Glutamatergic neuron (in vitro differentiated cells): Measurements from ENCODE around the gene FOXJ2. TPM values are rescaled to one million over a fixed set of nuclear protein-coding genes. Genes with fewer than 3 reads are reported as not detected.
A peak's percentile ranks its signal among the peaks of the same experiment; 100 is the strongest.
"Not testable (repeated sequence)": the region's sequence is repeated elsewhere in the genome, so short reads cannot be mapped to it uniquely, and the experiment has no call there.

Experiments used
- DNase-seq: peaks from one replicate; pipeline ENCODE4 v3.0.0; 2022
- H3K27ac Mint-ChIP-seq: one replicate; pipeline ENCODE4 v1.8.0; 2020; ENCODE audit warnings: mild to moderate bottlenecking, mixed read lengths, inconsistent platforms; ENCODE audit not compliant: unreplicated experiment
- H3K27me3 Mint-ChIP-seq: one replicate; pipeline ENCODE4 v1.8.0; 2020; ENCODE audit warnings: mild to moderate bottlenecking, moderate library complexity, mixed read lengths, inconsistent platforms; ENCODE audit not compliant: unreplicated experiment
- H3K36me3 Mint-ChIP-seq: one replicate; pipeline ENCODE4 v1.8.0; 2020; ENCODE audit warnings: mild to moderate bottlenecking, mixed read lengths, inconsistent platforms; ENCODE audit not compliant: unreplicated experiment
- H3K4me1 Mint-ChIP-seq: one replicate; pipeline ENCODE4 v1.8.0; 2020; ENCODE audit warnings: mild to moderate bottlenecking, low read depth, mixed read lengths, inconsistent platforms; ENCODE audit not compliant: unreplicated experiment
- H3K4me3 Mint-ChIP-seq: one replicate; pipeline ENCODE4 v1.8.0; 2020; ENCODE audit warnings: mild to moderate bottlenecking, mixed read lengths, inconsistent platforms; ENCODE audit not compliant: unreplicated experiment
- H3K9me3 Mint-ChIP-seq: one replicate; pipeline ENCODE4 v1.8.0; 2020; ENCODE audit warnings: mild to moderate bottlenecking, moderate library complexity, mixed read lengths, inconsistent platforms; ENCODE audit not compliant: unreplicated experiment
- CTCF ChIP-seq: fragments of 200-600 bp; sonication (generic); IDR thresholded peaks from one replicate; pipeline ENCODE4 v1.5.0; 2021; ENCODE audit not compliant: partially characterized antibody, unreplicated experiment
- total RNA-seq: library from RNA; stranded (reverse); fragmentation: NEBNext Ultra II Directional; extraction: Animal tissue kit (Norgen Biotek cat#: 25700); gene quantifications from one replicate; pipeline ENCODE4 v1.2.1, GENCODE V29; 2021; ENCODE audit not compliant: unreplicated experiment

FOXJ2 gene
- total RNA-seq, 1 donor from 2014 or later: 8.3 TPM

GRCh38 chr12:7989827-7990491 lies 42.6 kb upstream of the FOXJ2 start:
- Mint-ChIP-seq H3K4me1 (no peaks in the 10 kb centered on the region), H3K9me3 (no peaks in the 10 kb centered on the region), H3K27ac (no peak overlapping the region), H3K4me3 (no peak overlapping the region), H3K27me3 (peaks cover 1% of the 10 kb centered on the region), H3K36me3 (no peaks in the 10 kb centered on the region)
- TF ChIP-seq CTCF: no peak
- no peak for DNase-seq

GRCh38 chr12:7991535-7991934 lies 41.0 kb upstream of the FOXJ2 start:
- no peak for TF ChIP-seq CTCF
- no peak for DNase-seq
- peaks cover 1% of the 10 kb centered on the region for H3K27me3 Mint-ChIP-seq
- H3K27ac Mint-ChIP-seq: no peak overlapping the region
- no peak overlapping the region for H3K4me3 Mint-ChIP-seq
- H3K36me3 Mint-ChIP-seq: no peaks in the 10 kb centered on the region
- no peaks in the 10 kb centered on the region for H3K4me1 Mint-ChIP-seq
- no peaks in the 10 kb centered on the region for H3K9me3 Mint-ChIP-seq

GRCh38 chr12:7994731-7995205 lies 37.7 kb upstream of the FOXJ2 start:
- Mint-ChIP-seq H3K9me3 (peaks cover 10% of the 10 kb centered on the region), H3K27ac (no peak overlapping the region), H3K36me3 (peaks cover 13% of the 10 kb centered on the region), H3K27me3 (no peaks in the 10 kb centered on the region), H3K4me1 (no peaks in the 10 kb centered on the region), H3K4me3 (no peak overlapping the region)
- no peak for DNase-seq
- no peak for TF ChIP-seq CTCF

GRCh38 chr12:7995266-7995963 lies 37.1 kb upstream of the FOXJ2 start:
- H3K36me3 Mint-ChIP-seq: peaks cover 13% of the 10 kb centered on the region
- DNase-seq: peak; percentile 69

GRCh38 chr12:8000827-8001226 lies 31.7 kb upstream of the FOXJ2 start:
- Mint-ChIP-seq H3K9me3 (peaks cover 13% of the 10 kb centered on the region), H3K36me3 (peaks cover 13% of the 10 kb centered on the region)
- not testable (repeated sequence) for H3K27me3 Mint-ChIP-seq, H3K27ac Mint-ChIP-seq, DNase-seq, H3K4me3 Mint-ChIP-seq, H3K4me1 Mint-ChIP-seq

More at GRCh38 chr12:7995266-7995963, 37.1 kb upstream of the FOXJ2 start:
- no peaks in the 10 kb centered on the region for H3K27me3 Mint-ChIP-seq
- no peaks in the 10 kb centered on the region for H3K4me1 Mint-ChIP-seq
- peaks cover 10% of the 10 kb centered on the region for H3K9me3 Mint-ChIP-seq
- H3K4me3 Mint-ChIP-seq: no peak overlapping the region
- peak; percentile 87 for TF ChIP-seq CTCF
- no peak overlapping the region for H3K27ac Mint-ChIP-seq

GRCh38 chr12:8001496-8001895 lies 31.0 kb upstream of the FOXJ2 start:
- H3K4me3 Mint-ChIP-seq, H3K27me3 Mint-ChIP-seq, H3K27ac Mint-ChIP-seq, H3K4me1 Mint-ChIP-seq, DNase-seq: not testable (repeated sequence)
- H3K9me3 Mint-ChIP-seq: peaks cover 13% of the 10 kb centered on the region
- peaks cover 13% of the 10 kb centered on the region for H3K36me3 Mint-ChIP-seq

GRCh38 chr12:8004897-8005296 lies 27.6 kb upstream of the FOXJ2 start:
- not testable (repeated sequence) for DNase-seq, H3K36me3 Mint-ChIP-seq, H3K4me3 Mint-ChIP-seq, H3K27me3 Mint-ChIP-seq, H3K4me1 Mint-ChIP-seq, H3K27ac Mint-ChIP-seq, H3K9me3 Mint-ChIP-seq
